SK-N-MC (cell line): ENCODE data around the gene PROCA1.
"Not testable (repeated sequence)": the region's sequence is repeated elsewhere in the genome, so short reads cannot be mapped to it uniquely, and the experiment has no call there.

Experiments used
- DNase-seq: peaks from one replicate; pipeline ENCODE4 v3.0.0-alpha.2; 2011; ENCODE audit warnings: low read depth, low spot score
- H3K27ac ChIP-seq: fragments of 200-600 bp; sonication (generic); 2 replicates; pipeline ENCODE4 v1.5.1; 2016; ENCODE audit warnings: mixed run types
- H3K36me3 ChIP-seq: fragments of 200-600 bp; sonication (generic); 2 replicates; pipeline ENCODE4 v1.6.1; 2017; ENCODE audit warnings: antibody characterized with exemption, low read length, mixed read lengths; ENCODE audit not compliant: insufficient read depth
- H3K4me3 ChIP-seq: fragments of 200-600 bp; sonication (generic); 2 replicates; pipeline ENCODE4 v1.5.1; 2016
- H3K9ac ChIP-seq: fragments of 200-600 bp; sonication (generic); 2 replicates; pipeline ENCODE4 v1.8.0; 2017; ENCODE audit warnings: mixed run types, mixed read lengths; ENCODE audit not compliant: insufficient read length
- H3K9me3 ChIP-seq: fragments of 200-600 bp; sonication (generic); 2 replicates; pipeline ENCODE4 v1.6.1; 2017; ENCODE audit warnings: low read depth, mild to moderate bottlenecking, antibody characterized with exemption, low read length, moderate library complexity, mixed read lengths
- EZH2 ChIP-seq: fragments of 200-600 bp; sonication (generic); IDR thresholded peaks from one replicate; pipeline ENCODE4 v1.6.1; 2017; ENCODE audit warnings: antibody characterized with exemption
- FOXP2 ChIP-seq: optimal IDR thresholded peaks from 2 replicates; pipeline ENCODE3; 2011; ENCODE audit warnings: mild to moderate bottlenecking, moderate library complexity; ENCODE audit not compliant: insufficient read depth; ENCODE audit errors: extremely low read length, control extremely low read depth
- POLR2AphosphoS5 ChIP-seq: IDR thresholded peaks from 2 replicates; pipeline ENCODE4 v1.6.1; 2012; ENCODE audit warnings: mild to moderate bottlenecking, low read depth, low read length, borderline replicate concordance

PROCA1 gene

GRCh38 chr17:28723159-28723835 is 11.6 kb upstream of the PROCA1 start:
- DNase-seq, result no peak
- Histone ChIP-seq H3K27ac (peak overlapping the region; percentile 89), H3K9ac (no peak overlapping the region), H3K9me3 (no peaks in the 10 kb centered on the region), H3K36me3 (peaks cover 51% of the 10 kb centered on the region), H3K4me3 (no peak overlapping the region)
- TF ChIP-seq EZH2 (no peak), FOXP2 (no peak), POLR2AphosphoS5 (no peak)

GRCh38 chr17:28722417-28723158 is 10.9 kb upstream of the PROCA1 start:
- no peak for DNase-seq
- TF ChIP-seq POLR2AphosphoS5, result no peak
- no peak for TF ChIP-seq FOXP2
- no peak for TF ChIP-seq EZH2
- H3K4me3 ChIP-seq, result peak overlapping the region; percentile 99
- H3K9ac ChIP-seq, result no peak overlapping the region
- no peaks in the 10 kb centered on the region for H3K9me3 ChIP-seq
- peak overlapping the region; percentile 89 for H3K27ac ChIP-seq
- peaks cover 51% of the 10 kb centered on the region for H3K36me3 ChIP-seq

- not testable (repeated sequence) for H3K9me3 ChIP-seq, DNase-seq
- H3K9ac ChIP-seq, result peak overlapping the region; percentile 100
- H3K27ac ChIP-seq, result peak overlapping the region; percentile 89
- peak overlapping the region; percentile 99 for H3K4me3 ChIP-seq
- H3K36me3 ChIP-seq, result peaks cover 52% of the 10 kb centered on the region
Observed at GRCh38 chr17:28720997-28721329, 9.3 kb upstream of the PROCA1 start.

DNA sequence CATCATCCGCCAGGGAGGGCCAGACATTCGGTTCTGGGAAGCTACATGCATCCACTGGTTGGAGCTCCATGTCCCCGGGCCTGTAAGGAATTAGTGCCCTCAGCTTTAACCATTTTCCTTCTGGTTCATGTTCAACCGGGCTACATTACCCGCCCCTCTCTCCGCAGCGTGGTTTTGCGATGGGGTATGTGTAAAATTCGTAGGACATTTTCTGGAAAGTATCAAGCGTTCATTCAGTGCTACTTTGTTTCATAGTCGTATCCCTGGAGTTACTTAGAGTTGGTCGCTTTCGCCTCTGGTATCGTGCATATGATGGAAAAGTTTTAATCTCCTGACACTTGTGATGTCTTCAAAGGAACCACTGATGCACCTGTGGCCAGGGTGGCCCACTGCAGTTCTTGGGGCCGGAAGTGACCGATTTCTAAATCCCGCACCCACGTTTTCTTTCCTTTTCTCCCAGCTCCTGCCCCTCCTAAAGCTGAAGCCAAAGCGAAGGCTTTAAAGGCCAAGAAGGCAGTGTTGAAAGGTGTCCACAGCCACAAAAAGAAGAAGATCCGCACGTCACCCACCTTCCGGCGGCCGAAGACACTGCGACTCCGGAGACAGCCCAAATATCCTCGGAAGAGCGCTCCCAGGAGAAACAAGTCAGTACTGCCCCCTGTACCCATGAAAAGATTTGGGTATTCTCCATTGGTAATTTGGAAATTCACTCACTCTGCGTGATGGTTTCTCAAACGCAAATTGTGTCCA is 8.7 kb upstream of the PROCA1 start:
- Histone ChIP-seq H3K9ac (peak overlapping the region; percentile 100), H3K36me3 (peaks cover 58% of the 10 kb centered on the region)
- no peak for TF ChIP-seq POLR2AphosphoS5
- TF ChIP-seq FOXP2, result no peak
- TF ChIP-seq EZH2, result no peak

GRCh38 chr17:28719021-28719433 is 7.3 kb upstream of the PROCA1 start:
- DNase-seq, result no peak
- peak overlapping the region; percentile 99 for H3K4me3 ChIP-seq
- peaks cover 59% of the 10 kb centered on the region for H3K36me3 ChIP-seq
- no peaks in the 10 kb centered on the region for H3K9me3 ChIP-seq
- TF ChIP-seq FOXP2 (no peak), POLR2AphosphoS5 (no peak), EZH2 (no peak)
- H3K27ac ChIP-seq, result peak overlapping the region; percentile 89
- peak overlapping the region; percentile 77 for H3K9ac ChIP-seq

More for the DNA sequence above, 8.7 kb upstream of the PROCA1 start:
- no peaks in the 10 kb centered on the region for H3K9me3 ChIP-seq
- H3K4me3 ChIP-seq, result peak overlapping the region; percentile 99
- DNase-seq, result no peak
- peak overlapping the region; percentile 89 for H3K27ac ChIP-seq

GRCh38 chr17:28718333-28719020 is 6.8 kb upstream of the PROCA1 start:
- no peaks in the 10 kb centered on the region for H3K9me3 ChIP-seq
- peak overlapping the region; percentile 89 for H3K27ac ChIP-seq
- peaks cover 58% of the 10 kb centered on the region for H3K36me3 ChIP-seq
- peak overlapping the region; percentile 92 for H3K4me3 ChIP-seq
- DNase-seq, result no peak
- peak overlapping the region; percentile 78 for H3K9ac ChIP-seq
- TF ChIP-seq EZH2 (no peak), POLR2AphosphoS5 (no peak; the same call in 1 of the 2 replicates), FOXP2 (no peak)

GRCh38 chr17:28717578-28718332 is 6.1 kb upstream of the PROCA1 start, which contains the start of gene RAB34:
Gene RAB34 (minus strand): TSS chr17:28717868. CDS start chr17:28717266, 602 bp downstream.
- H3K36me3 ChIP-seq, result peaks cover 54% of the 10 kb centered on the region
- DNase-seq, result no peak
- peak within 1 kb of the TSS; percentile 89 for H3K27ac ChIP-seq
- H3K4me3 ChIP-seq, result peak within 1 kb of the TSS; percentile 92
- TF ChIP-seq POLR2AphosphoS5 (peak; percentile 70), EZH2 (no peak)
- no peaks in the 10 kb centered on the region for H3K9me3 ChIP-seq
- H3K9ac ChIP-seq, result peak within 1 kb of the TSS; percentile 96

GRCh38 chr17:28716740-28717577 is 5.3 kb upstream of the PROCA1 start:
- DNase-seq, result no peak
- Histone ChIP-seq H3K4me3 (peak overlapping the region; percentile 92), H3K9me3 (no peaks in the 10 kb centered on the region), H3K27ac (peak overlapping the region; percentile 89), H3K36me3 (peaks cover 47% of the 10 kb centered on the region), H3K9ac (peak overlapping the region; percentile 96)
- no peak; the same call in 1 of the 2 replicates for TF ChIP-seq POLR2AphosphoS5
- TF ChIP-seq FOXP2, result no peak
- TF ChIP-seq EZH2, result no peak
